Measurements from ENCODE around the gene CXCL6.
A peak's percentile ranks its signal among the peaks of the same experiment; 100 is the strongest.

Gene CXCL6

GRCh38 chr4:73842696-73843095 is 6.2 kb downstream of the CXCL6 start:
- Histone ChIP-seq H3K4me1 (ENCODE audit: control insufficient read depth, insufficient read depth, low read length) (no peaks in the 10 kb centered on the region), H3K9me3 (ENCODE audit: control insufficient read depth, insufficient read depth, low read depth, low read length) (no peaks in the 10 kb centered on the region), H3K9ac (ENCODE audit: low read length) (no peak overlapping the region), H3K36me3 (ENCODE audit: control insufficient read depth, insufficient read depth, low read length) (no peaks in the 10 kb centered on the region), H3K4me3 (ENCODE audit: low read depth, low read length) (no peak overlapping the region), H3K27me3 (ENCODE audit: control insufficient read depth, insufficient read depth, low read length) (peaks cover 14% of the 10 kb centered on the region), H3K27ac (ENCODE audit: low read depth, low read length) (no peak overlapping the region)

DNA sequence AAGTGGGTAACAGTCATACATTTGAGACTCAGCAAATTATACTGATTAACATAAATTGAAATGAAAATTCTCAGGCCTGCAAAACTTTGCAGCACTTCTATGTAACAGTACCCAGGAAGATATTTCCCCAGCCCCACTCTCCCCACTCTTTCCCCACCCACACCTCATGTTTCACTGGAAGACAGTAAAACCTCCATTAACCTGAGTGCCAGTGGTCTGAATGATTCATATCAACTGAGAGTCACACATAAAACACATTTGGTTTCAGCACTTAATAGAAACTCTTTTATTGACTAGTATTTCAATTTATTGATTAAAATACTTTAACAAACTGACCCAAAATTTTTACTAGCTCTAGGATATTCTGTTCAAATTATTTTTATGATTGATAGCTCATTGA is 6.9 kb downstream of the CXCL6 start:
- no peaks in the 10 kb centered on the region for H3K4me1 ChIP-seq (ENCODE audit: control insufficient read depth, insufficient read depth, low read length)
- no peaks in the 10 kb centered on the region for H3K36me3 ChIP-seq (ENCODE audit: control insufficient read depth, insufficient read depth, low read length)
- no peak overlapping the region for H3K27ac ChIP-seq (ENCODE audit: low read depth, low read length)
- peaks cover 7% of the 10 kb centered on the region for H3K27me3 ChIP-seq (ENCODE audit: control insufficient read depth, insufficient read depth, low read length)
- H3K9me3 ChIP-seq (ENCODE audit: control insufficient read depth, insufficient read depth, low read depth, low read length), result no peaks in the 10 kb centered on the region
- H3K9ac ChIP-seq (ENCODE audit: low read length), result no peak overlapping the region
- H3K4me3 ChIP-seq (ENCODE audit: low read depth, low read length), result no peak overlapping the region

- Histone ChIP-seq H3K4me1 (ENCODE audit: control insufficient read depth, insufficient read depth, low read length) (no peaks in the 10 kb centered on the region), H3K27ac (ENCODE audit: low read depth, low read length) (no peak overlapping the region), H3K9ac (ENCODE audit: low read length) (no peak overlapping the region), H3K36me3 (ENCODE audit: control insufficient read depth, insufficient read depth, low read length) (no peaks in the 10 kb centered on the region), H3K9me3 (ENCODE audit: control insufficient read depth, insufficient read depth, low read depth, low read length) (no peaks in the 10 kb centered on the region), H3K4me3 (ENCODE audit: low read depth, low read length) (no peak overlapping the region), H3K27me3 (ENCODE audit: control insufficient read depth, insufficient read depth, low read length) (no peaks in the 10 kb centered on the region; the same call in 1 of the 2 replicates)
Observed at GRCh38 chr4:73844345-73844744, 7.9 kb downstream of the CXCL6 start.

DNA sequence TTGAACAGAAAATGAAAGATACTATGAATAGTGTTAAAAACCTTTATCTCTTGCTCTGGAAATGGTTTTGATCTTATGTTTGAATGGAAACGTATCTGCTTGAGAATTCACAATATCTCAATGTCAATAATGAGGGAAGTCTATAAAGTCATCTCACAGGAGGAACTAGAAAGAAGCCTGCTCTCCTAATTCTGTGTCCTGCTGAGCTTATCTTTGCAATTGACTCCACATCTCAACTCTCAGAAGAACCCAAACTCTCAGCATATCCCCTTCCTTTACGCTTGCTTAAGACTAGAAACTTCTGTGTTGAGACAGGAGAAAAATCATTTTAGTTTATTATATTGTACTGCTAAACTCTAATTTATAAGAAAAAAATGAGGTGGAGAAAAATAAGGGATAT is 8.3 kb downstream of the CXCL6 start:
- H3K36me3 ChIP-seq (ENCODE audit: control insufficient read depth, insufficient read depth, low read length), result no peaks in the 10 kb centered on the region
- H3K27ac ChIP-seq (ENCODE audit: low read depth, low read length), result no peak overlapping the region
- H3K4me1 ChIP-seq (ENCODE audit: control insufficient read depth, insufficient read depth, low read length), result no peaks in the 10 kb centered on the region
- H3K9me3 ChIP-seq (ENCODE audit: control insufficient read depth, insufficient read depth, low read depth, low read length), result no peaks in the 10 kb centered on the region
- no peak overlapping the region for H3K4me3 ChIP-seq (ENCODE audit: low read depth, low read length)
- H3K9ac ChIP-seq (ENCODE audit: low read length), result no peak overlapping the region
- H3K27me3 ChIP-seq (ENCODE audit: control insufficient read depth, insufficient read depth, low read length), result no peaks in the 10 kb centered on the region

DNA sequence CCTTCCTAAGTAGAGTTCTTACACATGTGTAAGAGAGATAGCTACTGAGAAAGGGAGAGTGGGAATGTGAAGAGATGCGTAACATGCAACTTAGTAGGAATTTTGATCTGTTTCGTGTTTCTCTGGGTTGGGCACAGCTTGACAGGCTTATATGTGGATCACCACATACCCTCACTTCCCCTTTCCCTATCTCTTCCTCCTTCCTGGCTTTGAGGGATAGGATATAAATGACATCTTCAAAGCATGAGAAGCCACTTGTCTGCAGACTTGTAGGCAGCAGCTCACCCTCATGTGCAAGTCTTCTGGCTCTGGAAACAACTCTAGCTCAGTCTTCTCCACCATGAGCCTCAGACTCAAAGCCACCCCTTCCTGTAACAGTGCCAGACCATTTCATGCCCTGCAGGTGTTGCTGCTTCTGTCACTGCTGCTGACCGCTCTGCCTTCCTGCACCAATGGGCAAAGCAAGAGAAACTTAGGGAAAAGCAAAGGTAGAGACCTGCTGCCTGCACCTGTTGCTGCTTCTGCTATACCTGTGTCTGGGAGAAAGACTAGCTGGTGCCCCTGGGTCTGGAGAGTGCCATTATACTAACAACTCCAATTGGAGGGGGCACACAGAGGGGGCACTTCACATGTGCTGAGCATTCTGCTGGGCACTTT is 11.2 kb downstream of the CXCL6 start:
- Histone ChIP-seq H3K27me3 (ENCODE audit: control insufficient read depth, insufficient read depth, low read length) (peaks cover 7% of the 10 kb centered on the region), H3K27ac (ENCODE audit: low read depth, low read length) (no peak overlapping the region), H3K9ac (ENCODE audit: low read length) (no peak overlapping the region), H3K9me3 (ENCODE audit: control insufficient read depth, insufficient read depth, low read depth, low read length) (no peaks in the 10 kb centered on the region), H3K4me1 (ENCODE audit: control insufficient read depth, insufficient read depth, low read length) (no peaks in the 10 kb centered on the region), H3K36me3 (ENCODE audit: control insufficient read depth, insufficient read depth, low read length) (no peaks in the 10 kb centered on the region), H3K4me3 (ENCODE audit: low read depth, low read length) (no peak overlapping the region)

- no peaks in the 10 kb centered on the region for H3K36me3 ChIP-seq (ENCODE audit: control insufficient read depth, insufficient read depth, low read length)
- no peak overlapping the region for H3K9ac ChIP-seq (ENCODE audit: low read length)
- no peaks in the 10 kb centered on the region for H3K9me3 ChIP-seq (ENCODE audit: control insufficient read depth, insufficient read depth, low read depth, low read length)
Observed at GRCh38 chr4:73848183-73848777, 11.8 kb downstream of the CXCL6 start.

GRCh38 chr4:73850261-73850970 is 13.9 kb downstream of the CXCL6 start:
- Histone ChIP-seq H3K9me3 (ENCODE audit: control insufficient read depth, insufficient read depth, low read depth, low read length) (no peaks in the 10 kb centered on the region), H3K4me3 (ENCODE audit: low read depth, low read length) (no peak overlapping the region), H3K27me3 (ENCODE audit: control insufficient read depth, insufficient read depth, low read length) (peaks cover 24% of the 10 kb centered on the region), H3K4me1 (ENCODE audit: control insufficient read depth, insufficient read depth, low read length) (peaks cover 6% of the 10 kb centered on the region; the same call in 1 of the 2 replicates), H3K27ac (ENCODE audit: low read depth, low read length) (no peak overlapping the region), H3K36me3 (ENCODE audit: control insufficient read depth, insufficient read depth, low read length) (no peaks in the 10 kb centered on the region), H3K9ac (ENCODE audit: low read length) (no peak overlapping the region)

More at GRCh38 chr4:73848183-73848777, 11.8 kb downstream of the CXCL6 start:
- Histone ChIP-seq H3K4me3 (ENCODE audit: low read depth, low read length) (no peak overlapping the region), H3K27me3 (ENCODE audit: control insufficient read depth, insufficient read depth, low read length) (peaks cover 14% of the 10 kb centered on the region), H3K4me1 (ENCODE audit: control insufficient read depth, insufficient read depth, low read length) (peaks cover 6% of the 10 kb centered on the region; the same call in 1 of the 2 replicates), H3K27ac (ENCODE audit: low read depth, low read length) (no peak overlapping the region)

DNA sequence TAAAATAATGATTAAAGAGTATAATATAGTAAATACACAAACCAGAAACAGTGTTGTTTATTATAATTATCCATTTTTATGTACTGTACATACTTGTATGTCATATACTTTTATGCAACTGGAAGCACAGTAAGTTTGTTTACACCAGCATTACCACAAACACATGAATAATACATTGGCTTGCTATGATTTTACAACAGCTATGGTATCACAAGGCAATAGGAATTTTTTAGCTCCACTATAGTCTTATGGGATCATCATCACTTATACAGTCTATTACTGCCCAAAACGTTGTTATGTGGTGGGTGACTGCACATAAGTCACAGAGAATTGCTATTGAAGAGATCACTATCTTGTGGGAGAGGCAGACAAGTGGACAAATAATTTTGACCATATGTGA is 14.8 kb downstream of the CXCL6 start:
- no peak overlapping the region for H3K9ac ChIP-seq (ENCODE audit: low read length)
- peaks cover 24% of the 10 kb centered on the region for H3K27me3 ChIP-seq (ENCODE audit: control insufficient read depth, insufficient read depth, low read length)
- no peaks in the 10 kb centered on the region for H3K36me3 ChIP-seq (ENCODE audit: control insufficient read depth, insufficient read depth, low read length)
- no peak overlapping the region for H3K27ac ChIP-seq (ENCODE audit: low read depth, low read length)
- H3K9me3 ChIP-seq (ENCODE audit: control insufficient read depth, insufficient read depth, low read depth, low read length), result no peaks in the 10 kb centered on the region
- peaks cover 6% of the 10 kb centered on the region; the same call in 1 of the 2 replicates for H3K4me1 ChIP-seq (ENCODE audit: control insufficient read depth, insufficient read depth, low read length)
- H3K4me3 ChIP-seq (ENCODE audit: low read depth, low read length), result no peak overlapping the region

DNA sequence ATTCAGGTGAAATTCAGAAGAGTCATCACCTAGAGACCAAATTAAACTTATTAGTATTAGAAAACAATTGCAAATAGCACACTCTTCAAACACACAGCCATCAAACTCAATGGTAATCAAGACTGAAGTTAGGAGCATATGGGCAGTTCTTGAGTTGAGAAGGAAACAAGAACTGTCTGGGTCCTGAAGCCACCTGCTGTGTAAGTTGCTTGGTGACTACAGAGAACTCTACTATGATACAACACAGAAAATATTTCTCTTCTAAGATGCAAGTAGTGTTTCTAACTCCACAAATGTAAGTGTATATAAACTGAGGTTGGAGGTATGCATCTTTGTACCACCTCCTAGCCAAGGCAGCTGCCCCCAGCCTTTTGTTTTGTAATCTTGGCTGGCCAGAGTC is 16.3 kb downstream of the CXCL6 start:
- H3K4me3 ChIP-seq (ENCODE audit: low read depth, low read length), result peak overlapping the region; percentile 53
- peaks cover 6% of the 10 kb centered on the region; the same call in 1 of the 2 replicates for H3K4me1 ChIP-seq (ENCODE audit: control insufficient read depth, insufficient read depth, low read length)

DNA sequence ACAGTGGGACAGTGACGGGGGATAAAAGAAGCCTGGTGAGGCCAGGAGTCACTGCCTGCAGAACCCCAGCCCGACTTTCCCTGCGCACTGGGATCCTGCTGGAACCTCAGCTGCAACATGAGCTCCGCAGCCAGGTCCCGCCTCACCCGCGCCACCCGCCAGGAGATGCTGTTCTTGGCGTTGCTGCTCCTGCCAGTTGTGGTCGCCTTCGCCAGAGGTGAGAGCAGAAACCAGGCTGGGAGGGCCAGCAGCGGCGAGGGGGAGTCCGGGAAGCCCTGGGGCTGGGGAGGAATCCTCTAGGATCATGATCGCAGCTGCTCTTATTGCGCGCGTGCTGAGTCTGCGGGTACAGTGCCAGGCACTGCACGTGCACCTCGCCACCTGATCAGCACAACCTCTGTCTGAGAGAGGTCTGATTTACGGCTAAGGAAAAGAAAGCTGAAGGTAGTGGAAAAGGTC is 16.8 kb downstream of the CXCL6 start, which contains the start of gene PF4V1:
TSS of gene PF4V1 (plus strand) at position 51 of the 459 bp plus-strand sequence. CDS start at position 118, 67 bp downstream.
- peak within 1 kb of the TSS; percentile 7 for H3K9ac ChIP-seq (ENCODE audit: low read length)
- no peaks in the 10 kb centered on the region for H3K36me3 ChIP-seq (ENCODE audit: control insufficient read depth, insufficient read depth, low read length)
- H3K9me3 ChIP-seq (ENCODE audit: control insufficient read depth, insufficient read depth, low read depth, low read length), result no peaks in the 10 kb centered on the region
- peaks cover 24% of the 10 kb centered on the region for H3K27me3 ChIP-seq (ENCODE audit: control insufficient read depth, insufficient read depth, low read length)
- H3K4me3 ChIP-seq (ENCODE audit: low read depth, low read length), result peak within 1 kb of the TSS; percentile 53
- H3K4me1 ChIP-seq (ENCODE audit: control insufficient read depth, insufficient read depth, low read length), result peaks cover 6% of the 10 kb centered on the region; the same call in 1 of the 2 replicates
- no peak within 1 kb of the TSS for H3K27ac ChIP-seq (ENCODE audit: low read depth, low read length)

More for the DNA sequence above, 16.3 kb downstream of the CXCL6 start:
- Histone ChIP-seq H3K9ac (ENCODE audit: low read length) (no peak overlapping the region), H3K9me3 (ENCODE audit: control insufficient read depth, insufficient read depth, low read depth, low read length) (no peaks in the 10 kb centered on the region), H3K36me3 (ENCODE audit: control insufficient read depth, insufficient read depth, low read length) (no peaks in the 10 kb centered on the region), H3K27me3 (ENCODE audit: control insufficient read depth, insufficient read depth, low read length) (peaks cover 24% of the 10 kb centered on the region), H3K27ac (ENCODE audit: low read depth, low read length) (no peak overlapping the region)
